PC-9 (cell line): ENCODE results near the gene HES4. TPM values are rescaled to one million over a fixed set of nuclear protein-coding genes. Genes with fewer than 3 reads are reported as not detected.
A peak's percentile ranks its signal among the peaks of the same experiment; 100 is the strongest.

Experiments used
- BruUV-seq: library from RNA; stranded (reverse); fragments of 400-500 nt; replicated peaks from 2 replicates; lab custom pipeline; 2021; lab: Mats Ljungman, UMichigan
- CTCF ChIA-PET: fragments of 300-600 bp; sonication (Branson Sonifier 250); formaldehyde crosslinking; loops from one replicate; lab custom pipeline; 2022; ENCODE audit warnings: antibody characterized with exemption; lab: Charles Lee
- POLR2A ChIA-PET: fragments of 300-600 bp; sonication (Branson Sonifier 250); formaldehyde crosslinking; loops from one replicate; lab custom pipeline; 2022; ENCODE audit warnings: antibody characterized with exemption; ENCODE audit not compliant: unreplicated experiment; lab: Charles Lee
- DNase-seq, 2 experiments: peaks; one replicate each; pipeline versions ENCODE4 v3.0.0 to v3.0.0-alpha.2; 2015 to 2022; ENCODE audit warnings: mixed read lengths in 1 of 2
- H2AFZ ChIP-seq: fragments of 200-600 bp; sonication (generic); 2 replicates; pipeline ENCODE4 v1.8.1; 2017; ENCODE audit warnings: antibody characterized with exemption
- H3F3A ChIP-seq: fragments of 200-600 bp; sonication (generic); 2 replicates; pipeline ENCODE4 v1.8.1; 2017; ENCODE audit warnings: antibody characterized with exemption, mild to moderate bottlenecking, low read depth; ENCODE audit not compliant: insufficient read depth
- H3K27ac ChIP-seq: fragments of 200-600 bp; sonication (generic); 2 replicates; pipeline ENCODE4 v1.6.1; 2016; ENCODE audit warnings: mixed run types
- H3K27me3 ChIP-seq: fragments of 200-600 bp; sonication (generic); 2 replicates; pipeline ENCODE4 v1.6.1; 2016; ENCODE audit warnings: low read depth, mixed run types; ENCODE audit not compliant: insufficient read depth
- H3K36me3 ChIP-seq: fragments of 200-600 bp; sonication (generic); 2 replicates; pipeline ENCODE4 v1.6.1; 2016; ENCODE audit warnings: low read depth, mixed run types
- H3K4me1 ChIP-seq: fragments of 200-600 bp; sonication (generic); replicated peaks from 2 replicates; pipeline ENCODE4 v1.6.1; 2016; ENCODE audit warnings: mixed run types; ENCODE audit not compliant: insufficient read depth
- H3K4me2 ChIP-seq: fragments of 200-600 bp; sonication (generic); 2 replicates; pipeline ENCODE4 v1.6.1; 2017; ENCODE audit warnings: mixed run types
- H3K4me3 ChIP-seq: fragments of 200-600 bp; sonication (generic); 2 replicates; pipeline ENCODE4 v1.6.1; 2016; ENCODE audit warnings: mixed run types
- H3K79me2 ChIP-seq: fragments of 200-600 bp; sonication (generic); 2 replicates; pipeline ENCODE4 v1.6.1; 2017; ENCODE audit warnings: low read depth, mixed run types
- H3K9me2 ChIP-seq: fragments of 200-600 bp; sonication (generic); 2 replicates; pipeline ENCODE4 v1.8.1; 2017; ENCODE audit warnings: mild to moderate bottlenecking; ENCODE audit not compliant: insufficient read depth
- H3K9me3 ChIP-seq: fragments of 200-600 bp; sonication (generic); 2 replicates; pipeline ENCODE4 v1.8.1; 2016; ENCODE audit warnings: low read depth; ENCODE audit not compliant: insufficient read depth
- H4K20me1 ChIP-seq: fragments of 200-600 bp; sonication (generic); 2 replicates; pipeline ENCODE4 v1.8.1; 2017; ENCODE audit not compliant: insufficient read depth
- CTCF ChIP-seq: fragments of 200-600 bp; sonication (generic); conservative IDR thresholded peaks from 2 replicates; pipeline ENCODE4 v1.6.1; 2017; ENCODE audit warnings: mixed run types, antibody characterized with exemption, mild to moderate bottlenecking, moderate library complexity
- EZH2 ChIP-seq: fragments of 200-600 bp; sonication (generic); IDR thresholded peaks from 2 replicates; pipeline ENCODE4 v1.8.0; 2017; ENCODE audit warnings: antibody characterized with exemption, low read depth
- intact Hi-C: fragments of 100-400 bp; cut with micrococcal nuclease; formaldehyde crosslinking; loops from one replicate; pipeline ENCODE4 v1.10.0; 2022; ENCODE audit not compliant: unreplicated experiment
- total RNA-seq: library from RNA; stranded (reverse); gene quantifications from 2 replicates; pipeline ENCODE4 v1.2.3, GENCODE V29; 2021

The HES4 gene
- total RNA-seq, 1 experiment from 2014 or later = 19.2 TPM

- H3K36me3 ChIP-seq = no peaks in the 10 kb centered on the region
- intact Hi-C loops = no loop called here
- CTCF ChIA-PET = no interaction called here
These were observed 47.5 kb upstream of the HES4 start for GRCh38 chr1:1047407-1047806.

GRCh38 chr1:1046767-1047166 is 46.9 kb upstream of the HES4 start:
- Histone ChIP-seq H3K4me1 (no peaks in the 10 kb centered on the region), H3K27ac (no peak overlapping the region), H3K36me3 (no peaks in the 10 kb centered on the region), H3K9me3 (no peaks in the 10 kb centered on the region), H3K27me3 (no peaks in the 10 kb centered on the region), H3F3A (peaks cover 3% of the 10 kb centered on the region; the same call in 1 of the 2 replicates), H3K4me3 (no peak overlapping the region), H3K9me2 (no peaks in the 10 kb centered on the region), H3K79me2 (no peaks in the 10 kb centered on the region), H4K20me1 (peaks cover 20% of the 10 kb centered on the region), H2AFZ (no peak overlapping the region), H3K4me2 (no peak overlapping the region)
- no peak for TF ChIP-seq EZH2
- no peak for TF ChIP-seq CTCF
- intact Hi-C loops = no loop called here
- CTCF ChIA-PET = no interaction called here
- no TSS peak for BruUV-seq
- DNase-seq = no peak
- POLR2A ChIA-PET = no interaction called here

More at GRCh38 chr1:1047407-1047806, 47.5 kb upstream of the HES4 start:
- no peaks in the 10 kb centered on the region for H3K9me2 ChIP-seq
- no peaks in the 10 kb centered on the region for H3K79me2 ChIP-seq
- H3K4me1 ChIP-seq = no peaks in the 10 kb centered on the region
- H3K27ac ChIP-seq = no peak overlapping the region
- peaks cover 8% of the 10 kb centered on the region; the same call in 1 of the 2 replicates for H3F3A ChIP-seq
- DNase-seq = no peak
- H4K20me1 ChIP-seq = peaks cover 14% of the 10 kb centered on the region
- TF ChIP-seq EZH2 (no peak), CTCF (no peak)
- POLR2A ChIA-PET = no interaction called here
- no peak overlapping the region for H3K4me2 ChIP-seq
- no peaks in the 10 kb centered on the region for H3K9me3 ChIP-seq
- BruUV-seq = no TSS peak
- no peak overlapping the region for H3K4me3 ChIP-seq
- H3K27me3 ChIP-seq = no peaks in the 10 kb centered on the region
- H2AFZ ChIP-seq = no peak overlapping the region

- H4K20me1 ChIP-seq = peaks cover 20% of the 10 kb centered on the region
- H3K36me3 ChIP-seq = no peaks in the 10 kb centered on the region
- no peaks in the 10 kb centered on the region for H3K4me1 ChIP-seq
- POLR2A ChIA-PET = no interaction called here
- no peak overlapping the region for H3K27ac ChIP-seq
- no peaks in the 10 kb centered on the region for H3K9me3 ChIP-seq
- no peaks in the 10 kb centered on the region for H3F3A ChIP-seq
- H3K79me2 ChIP-seq = no peaks in the 10 kb centered on the region
- H3K4me2 ChIP-seq = no peak overlapping the region
- no peaks in the 10 kb centered on the region for H3K27me3 ChIP-seq
- H3K9me2 ChIP-seq = no peaks in the 10 kb centered on the region
- TF ChIP-seq CTCF (no peak), EZH2 (no peak)
- BruUV-seq = TSS peak; percentile 27
- intact Hi-C loops = no loop called here
- no peak for DNase-seq
- H3K4me3 ChIP-seq = no peak overlapping the region
- no peak overlapping the region for H2AFZ ChIP-seq
- CTCF ChIA-PET = no interaction called here
These were observed 46.3 kb upstream of the HES4 start for GRCh38 chr1:1046243-1046642.
